SW480 (cell line): ENCODE measurements around the gene SMG1.
"Not testable (repeated sequence)": the region's sequence is repeated elsewhere in the genome, so short reads cannot be mapped to it uniquely, and the experiment has no call there.

ENCODE experiments used
- DNase-seq: peaks from one replicate; pipeline ENCODE4 v3.0.0-alpha.2; 2016; ENCODE audit warnings: low spot score

The SMG1 gene

DNA sequence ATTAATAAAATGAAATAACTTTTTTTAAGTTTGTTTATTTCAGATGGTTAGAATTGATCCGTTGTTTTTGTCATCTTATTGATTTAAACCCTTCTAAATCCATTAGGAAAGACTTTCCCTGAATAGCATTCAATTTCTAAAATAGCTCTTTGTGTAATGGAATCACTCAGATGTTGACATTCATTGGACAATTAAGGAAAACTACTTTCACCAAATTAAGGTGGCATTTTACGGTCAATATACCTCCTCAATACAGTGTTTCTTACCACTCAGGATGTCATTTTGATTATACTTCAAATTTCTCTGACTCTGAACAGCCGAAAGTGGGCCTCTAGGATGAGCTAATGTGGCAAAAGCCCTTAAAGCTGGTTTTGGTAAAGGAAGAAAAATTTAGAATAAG is 126.7 kb downstream of the SMG1 start:
- DNase-seq = no peak

GRCh38 chr16:18797746-18798145 is 128.5 kb downstream of the SMG1 start:
- DNase-seq = no peak

GRCh38 chr16:18796377-18796776 is 129.8 kb downstream of the SMG1 start:
- DNase-seq = no peak

- no peak for DNase-seq
Measured at GRCh38 chr16:18792836-18793433, 133.3 kb downstream of the SMG1 start.

GRCh38 chr16:18789850-18790706 is 136.1 kb downstream of the SMG1 start, which contains the start of gene RPS15A:
Gene RPS15A, minus strand, starts transcription at chr16:18790334. Its CDS starts 1,221 bp downstream, at chr16:18789113.
- DNase-seq = peak; percentile 97

DNA sequence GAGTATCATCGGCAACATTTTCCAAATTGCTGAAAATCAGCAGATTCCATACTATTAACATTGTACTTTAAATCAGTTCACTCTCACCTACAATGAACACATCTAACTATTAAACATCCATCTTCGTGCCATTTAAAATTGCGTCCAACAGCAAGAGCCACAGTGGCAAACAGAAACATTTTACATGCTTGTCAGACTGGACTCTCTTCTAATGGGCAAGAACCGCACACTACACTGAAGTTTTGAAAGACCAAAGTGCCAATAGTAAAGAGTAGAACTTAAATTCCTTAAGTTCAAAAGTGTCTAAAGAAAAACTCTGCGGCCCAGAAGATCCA is 136.7 kb downstream of the SMG1 start:
- DNase-seq = no peak

DNA sequence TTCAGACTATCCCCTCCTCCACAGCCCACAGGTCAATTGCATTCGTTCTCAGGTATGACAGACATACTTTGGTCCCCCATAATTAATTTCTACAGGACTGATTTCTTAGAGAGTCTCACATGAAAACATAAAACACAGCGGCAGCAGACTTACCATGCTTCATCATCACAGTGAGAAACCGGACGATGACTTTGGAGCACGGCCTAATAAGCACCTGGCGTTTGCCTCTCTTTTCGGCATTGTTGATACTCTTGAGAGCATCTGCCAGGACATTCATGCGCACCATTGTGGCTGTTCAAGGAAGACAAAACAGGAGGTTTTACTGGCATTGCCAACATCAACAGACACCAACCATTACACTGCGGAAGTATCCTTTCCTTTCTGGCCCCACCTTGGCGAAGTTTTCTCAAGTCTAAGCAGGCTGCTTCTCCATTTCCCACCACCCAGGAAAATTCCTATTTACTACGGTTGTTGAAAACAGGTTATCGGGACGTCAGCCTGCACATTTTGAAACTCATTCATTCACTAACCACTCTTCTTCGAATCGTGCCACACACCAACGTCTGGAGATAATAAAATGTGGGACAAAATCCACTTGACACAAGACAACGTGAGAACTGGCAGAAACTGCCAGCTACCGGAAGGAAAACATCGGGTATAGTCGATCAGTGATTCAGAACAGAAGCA is 137.2 kb downstream of the SMG1 start:
- no peak for DNase-seq

DNA sequence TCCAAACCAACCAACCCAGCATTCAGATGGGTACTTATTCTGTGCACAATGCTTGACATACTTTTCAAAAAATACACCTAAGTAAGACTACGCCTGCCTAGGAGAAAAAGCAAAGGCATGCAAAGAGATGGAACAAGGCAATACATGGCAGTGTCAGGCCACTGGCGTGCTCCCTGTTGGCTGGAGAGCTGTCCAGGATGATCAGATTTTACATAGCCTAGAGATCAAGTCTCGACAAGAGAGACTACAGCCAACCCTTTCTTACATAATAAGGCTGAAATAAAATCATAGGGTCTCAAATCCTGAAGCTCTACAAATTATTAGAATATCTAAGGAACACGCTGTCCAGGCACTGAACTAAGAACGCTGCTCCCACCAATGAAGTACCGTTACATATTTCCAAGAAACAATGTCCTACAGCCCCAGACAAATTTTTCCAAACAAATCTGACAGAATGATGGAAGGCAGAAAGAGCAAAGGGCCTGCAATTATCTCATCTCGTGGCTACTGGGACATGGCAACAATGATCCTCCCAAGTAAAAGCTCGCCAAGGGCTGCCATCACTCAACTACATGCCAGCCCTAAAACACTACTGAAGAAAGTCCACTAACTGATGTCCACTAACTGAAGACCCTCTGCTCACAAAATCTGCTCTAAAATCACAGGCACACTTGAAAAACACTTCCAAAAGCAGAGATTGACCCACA is 141.1 kb downstream of the SMG1 start:
- no peak for DNase-seq

- DNase-seq = no peak
Measured at GRCh38 chr16:18783430-18784341, 142.5 kb downstream of the SMG1 start.

DNA sequence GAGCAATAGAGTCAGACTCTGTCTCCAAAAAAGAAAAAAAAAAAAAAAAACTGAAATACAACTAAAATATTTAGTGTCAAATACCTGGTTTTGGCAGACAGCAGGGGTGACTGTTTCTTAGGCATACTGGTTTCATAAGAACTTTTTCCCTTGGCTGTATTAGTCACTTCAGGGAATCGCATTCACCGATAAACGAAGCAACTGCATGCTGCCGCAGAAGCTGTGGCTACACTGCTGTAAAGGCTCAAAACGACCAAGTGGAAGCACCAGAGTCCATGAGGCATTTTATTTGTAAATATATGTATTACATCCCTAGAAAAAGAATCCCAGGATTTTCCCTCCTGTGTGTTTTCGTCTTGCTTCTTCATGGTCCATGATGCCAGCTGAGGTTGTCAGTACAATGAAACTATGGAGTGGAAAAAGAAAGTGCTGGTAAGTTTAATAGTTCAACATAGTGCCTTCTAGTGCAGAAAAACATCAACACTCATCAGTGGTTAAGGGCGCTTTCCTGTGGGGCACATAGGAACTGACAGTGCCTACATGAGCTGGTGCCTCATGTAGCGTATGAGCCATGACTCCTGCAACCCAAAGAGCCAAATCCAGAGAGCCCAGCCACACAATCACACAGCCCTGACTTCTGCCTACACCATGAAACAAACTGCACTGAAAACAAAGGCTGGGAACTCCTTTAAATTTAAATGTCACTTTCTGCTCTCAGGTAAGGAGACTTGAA is 143.3 kb downstream of the SMG1 start:
- DNase-seq = no peak

DNA sequence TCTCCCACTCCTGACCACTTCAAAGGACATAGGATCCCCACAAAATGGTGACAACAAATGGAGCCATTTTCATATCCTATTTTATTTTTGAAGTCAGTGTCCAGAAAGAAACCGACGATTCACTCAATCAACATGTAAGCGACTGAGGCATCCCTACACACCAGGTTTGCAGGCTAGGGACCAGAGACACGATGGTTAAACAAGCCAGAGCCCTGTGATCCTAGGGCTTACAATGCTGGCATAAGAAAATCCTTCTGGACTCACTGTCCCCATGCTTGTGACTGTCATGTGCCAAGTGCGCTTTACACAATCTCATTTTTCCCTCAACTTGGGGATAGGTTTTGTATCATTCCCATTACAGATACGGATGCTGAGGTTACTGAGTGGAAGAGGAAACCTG is 145.0 kb downstream of the SMG1 start:
- DNase-seq = not testable (repeated sequence)

DNA sequence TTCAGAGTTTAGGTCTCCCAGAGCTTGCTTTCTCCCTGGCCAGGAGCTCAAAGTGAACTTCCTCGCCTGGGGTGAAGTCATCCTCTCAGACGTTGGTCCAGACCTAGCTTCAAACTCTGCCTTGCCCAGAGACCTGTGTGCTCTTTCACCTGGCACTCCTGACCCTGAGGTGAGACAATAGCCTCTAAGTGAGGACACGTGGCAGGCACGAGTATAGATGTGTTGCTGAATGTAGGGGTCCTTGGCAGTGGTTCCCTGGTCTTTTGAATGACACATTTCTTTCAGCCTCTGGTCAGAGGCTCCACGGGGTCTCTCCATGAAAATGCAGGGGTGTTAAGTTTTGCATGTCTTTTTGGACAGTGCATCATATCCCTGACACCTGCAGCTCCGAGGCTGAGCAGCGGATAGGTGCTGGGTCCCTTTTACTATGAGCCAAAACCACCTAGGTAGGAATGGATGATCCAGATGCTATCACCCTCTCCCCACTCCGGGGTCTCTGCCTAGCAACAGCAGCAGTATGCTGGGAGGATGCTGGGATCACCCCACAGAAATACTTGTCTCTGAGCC is 145.7 kb downstream of the SMG1 start:
- DNase-seq = not testable (repeated sequence)

- not testable (repeated sequence) for DNase-seq
Measured at GRCh38 chr16:18777664-18778063, 148.5 kb downstream of the SMG1 start.

DNA sequence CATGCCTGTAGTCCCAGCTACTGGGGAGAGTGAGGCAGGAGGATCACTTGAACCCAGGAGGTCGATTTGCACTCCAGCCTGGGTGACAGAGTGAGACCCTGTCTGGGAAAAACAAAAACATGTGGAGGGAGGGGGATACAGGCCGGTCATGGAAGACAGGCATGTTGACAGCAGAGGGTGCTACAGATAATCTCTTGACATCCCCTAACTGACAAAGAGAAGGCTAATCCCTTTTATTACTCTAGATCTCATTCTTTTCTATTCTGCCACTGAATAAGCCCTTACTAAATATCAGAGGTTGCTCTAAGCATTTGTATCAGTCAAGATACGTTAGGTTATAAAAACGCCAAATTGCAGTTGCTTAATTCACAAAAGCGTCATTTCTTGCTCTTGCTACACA is 149.9 kb downstream of the SMG1 start:
- DNase-seq = not testable (repeated sequence)

- not testable (repeated sequence) for DNase-seq
Measured at GRCh38 chr16:18774651-18775050, 151.6 kb downstream of the SMG1 start.

- not testable (repeated sequence) for DNase-seq
Measured at GRCh38 chr16:18772171-18772570, 154.0 kb downstream of the SMG1 start.

DNA sequence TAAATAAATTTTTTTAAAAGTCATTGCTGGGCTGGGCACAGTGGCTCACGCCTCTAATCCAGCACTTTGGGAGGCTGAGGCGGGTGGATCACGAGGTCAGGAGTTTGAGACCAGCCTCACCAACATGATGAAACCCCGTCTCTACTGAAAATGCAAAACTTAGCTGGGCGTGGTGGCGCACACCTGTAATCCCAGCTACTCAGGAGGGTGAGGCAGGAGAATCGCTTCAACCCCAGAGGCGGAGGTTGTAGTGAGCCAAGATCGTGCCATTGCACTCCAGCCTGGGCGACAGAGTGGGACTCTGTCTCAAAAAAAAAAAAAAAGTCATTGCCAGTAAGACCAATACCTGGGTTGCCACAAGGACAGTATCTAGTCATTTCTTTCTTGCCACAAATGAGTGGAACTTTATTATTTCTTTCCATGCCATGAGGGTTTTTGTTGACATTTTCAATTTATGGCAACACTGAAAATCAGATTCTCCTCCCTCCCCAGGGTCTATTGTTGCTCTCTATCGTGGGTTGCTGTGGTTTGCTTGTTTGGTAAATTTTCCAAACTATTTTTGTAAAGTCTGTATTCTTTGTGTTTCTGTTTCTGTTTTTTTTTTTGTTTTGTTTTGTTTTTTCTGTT is 155.8 kb downstream of the SMG1 start:
- DNase-seq = not testable (repeated sequence)

GRCh38 chr16:18767217-18767616 is 159.0 kb downstream of the SMG1 start:
- not testable (repeated sequence) for DNase-seq

- not testable (repeated sequence) for DNase-seq
Measured at GRCh38 chr16:18762713-18763112, 163.5 kb downstream of the SMG1 start.
